ENCODE data around the gene ZNF219.

DNA sequence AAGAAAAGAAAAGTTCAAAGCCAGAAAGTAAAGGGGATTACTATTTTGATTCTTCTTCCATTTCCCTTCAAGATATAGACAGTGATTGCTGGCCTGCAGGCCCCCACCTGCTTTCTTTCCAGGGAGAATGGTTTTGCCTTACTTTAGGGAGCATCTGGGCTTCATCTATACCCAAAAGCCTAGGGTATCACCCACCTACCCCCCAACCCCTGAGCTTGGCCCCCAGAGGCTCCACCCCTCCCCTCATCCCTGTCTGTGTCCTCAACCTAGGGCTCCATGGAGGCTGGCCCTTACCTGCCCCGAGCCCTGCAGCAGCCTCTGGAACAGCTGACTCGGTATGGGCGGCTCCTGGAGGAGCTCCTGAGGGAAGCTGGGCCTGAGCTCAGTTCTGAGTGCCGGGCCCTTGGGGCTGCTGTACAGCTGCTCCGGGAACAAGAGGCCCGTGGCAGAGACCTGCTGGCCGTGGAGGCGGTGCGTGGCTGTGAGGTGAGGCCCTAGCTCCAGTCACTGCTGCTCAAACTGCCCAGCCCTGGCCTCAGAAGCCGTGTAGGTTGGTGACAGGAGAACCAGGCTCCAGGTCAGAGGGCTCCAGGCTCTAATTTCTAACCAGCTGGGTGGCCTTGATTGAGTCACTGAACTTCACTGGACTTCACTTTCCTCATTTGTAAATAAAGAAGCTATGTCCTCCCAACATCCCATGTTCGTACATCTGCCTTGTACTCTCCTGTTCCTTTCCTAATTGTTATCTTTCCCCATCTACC, 14.7 kb downstream of the ZNF219 start:
- TF ChIP-seq, protein P1, sequence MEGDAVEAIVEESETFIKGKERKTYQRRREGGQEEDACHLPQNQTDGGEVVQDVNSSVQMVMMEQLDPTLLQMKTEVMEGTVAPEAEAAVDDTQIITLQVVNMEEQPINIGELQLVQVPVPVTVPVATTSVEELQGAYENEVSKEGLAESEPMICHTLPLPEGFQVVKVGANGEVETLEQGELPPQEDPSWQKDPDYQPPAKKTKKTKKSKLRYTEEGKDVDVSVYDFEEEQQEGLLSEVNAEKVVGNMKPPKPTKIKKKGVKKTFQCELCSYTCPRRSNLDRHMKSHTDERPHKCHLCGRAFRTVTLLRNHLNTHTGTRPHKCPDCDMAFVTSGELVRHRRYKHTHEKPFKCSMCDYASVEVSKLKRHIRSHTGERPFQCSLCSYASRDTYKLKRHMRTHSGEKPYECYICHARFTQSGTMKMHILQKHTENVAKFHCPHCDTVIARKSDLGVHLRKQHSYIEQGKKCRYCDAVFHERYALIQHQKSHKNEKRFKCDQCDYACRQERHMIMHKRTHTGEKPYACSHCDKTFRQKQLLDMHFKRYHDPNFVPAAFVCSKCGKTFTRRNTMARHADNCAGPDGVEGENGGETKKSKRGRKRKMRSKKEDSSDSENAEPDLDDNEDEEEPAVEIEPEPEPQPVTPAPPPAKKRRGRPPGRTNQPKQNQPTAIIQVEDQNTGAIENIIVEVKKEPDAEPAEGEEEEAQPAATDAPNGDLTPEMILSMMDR (IDR thresholded peaks at IDR 0.05), result no peak
- no peak for TF ChIP-seq POLR2A (IDR thresholded peaks at IDR 0.05)

Data from ovary (tissue), 3 donors.